Upper lobe of right lung (tissue), 1 donor: ENCODE measurements around the gene DHRSX. TPM values are rescaled to one million over a fixed set of nuclear protein-coding genes. Genes with fewer than 3 reads are reported as not detected.

ENCODE experiments used
- ATAC-seq: fragments of 200-7000 bp; cut with Tn5 transposase; one replicate; pipeline ENCODE4 v1.9.1; 2020; ENCODE audit warnings: mild to moderate bottlenecking, moderate library complexity
- DNase-seq: peaks from one replicate; pipeline ENCODE4 v3.0.0-alpha.2; 2020
- H3K27ac ChIP-seq: fragments of 200-600 bp; one replicate; pipeline ENCODE4 v1.8.0; 2022
- H3K27me3 ChIP-seq: fragments of 200-600 bp; one replicate; pipeline ENCODE4 v1.8.0; 2022; ENCODE audit warnings: mild to moderate bottlenecking
- H3K36me3 ChIP-seq: fragments of 200-600 bp; one replicate; pipeline ENCODE4 v1.8.0; 2022
- H3K4me1 ChIP-seq: fragments of 200-600 bp; one replicate; pipeline ENCODE4 v1.8.0; 2022
- H3K4me3 ChIP-seq: fragments of 200-600 bp; one replicate; pipeline ENCODE4 v1.8.0; 2022; ENCODE audit warnings: mild to moderate bottlenecking
- H3K9me3 ChIP-seq: fragments of 200-600 bp; one replicate; pipeline ENCODE4 v1.8.0; 2022
- intact Hi-C: fragments of 100-400 bp; cut with DNase I; formaldehyde crosslinking; loops from one replicate; pipeline ENCODE4 v1.11.0; 2022
- total RNA-seq: library from RNA; stranded (reverse); fragmentation: NEBNext Ultra II Directional; extraction: Animal tissue kit (Norgen Biotek cat#: 25700); gene quantifications from one replicate; pipeline ENCODE4 v1.2.1, GENCODE V29; 2021
- TF ChIP-seq, protein P1 (sequence below): fragments of 200-600 bp; IDR thresholded peaks from one replicate; pipeline ENCODE4 v1.8.0; 2022; ENCODE audit warnings: antibody characterized with exemption
- donor health status: DM: no; HTN: yes; CAD: no; lungs with severe emphysema.

DHRSX gene
- total RNA-seq, 1 donor from 2014 or later = 34.8 TPM

DNA sequence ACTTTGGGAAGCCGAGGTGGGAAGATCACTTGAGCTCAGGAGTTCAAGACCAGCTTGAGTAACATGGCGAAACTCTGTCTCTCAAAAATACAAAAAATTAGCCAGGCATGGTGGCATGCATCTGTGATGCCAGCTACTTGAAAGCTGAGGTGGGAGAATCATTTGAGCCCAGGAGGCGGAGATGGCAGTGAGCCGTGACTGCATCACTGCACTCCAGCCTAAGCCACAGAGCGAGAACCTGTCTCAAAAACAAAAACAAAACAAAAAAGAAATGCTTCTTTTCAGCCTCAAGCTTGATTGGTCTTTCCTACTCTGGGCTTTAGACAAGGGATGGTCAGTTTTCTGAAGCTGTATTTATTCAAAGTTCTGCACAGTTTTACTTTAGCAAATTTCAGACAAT lies 15.8 kb upstream of the DHRSX start:
- Histone ChIP-seq H3K4me3 (no peak overlapping the region), H3K27ac (no peak overlapping the region), H3K36me3 (no peaks in the 10 kb centered on the region), H3K27me3 (no peaks in the 10 kb centered on the region), H3K9me3 (no peaks in the 10 kb centered on the region), H3K4me1 (no peaks in the 10 kb centered on the region)
- ATAC-seq (no peak), DNase-seq (no peak)
- intact Hi-C loops = no loop called here
- TF ChIP-seq, protein P1, sequence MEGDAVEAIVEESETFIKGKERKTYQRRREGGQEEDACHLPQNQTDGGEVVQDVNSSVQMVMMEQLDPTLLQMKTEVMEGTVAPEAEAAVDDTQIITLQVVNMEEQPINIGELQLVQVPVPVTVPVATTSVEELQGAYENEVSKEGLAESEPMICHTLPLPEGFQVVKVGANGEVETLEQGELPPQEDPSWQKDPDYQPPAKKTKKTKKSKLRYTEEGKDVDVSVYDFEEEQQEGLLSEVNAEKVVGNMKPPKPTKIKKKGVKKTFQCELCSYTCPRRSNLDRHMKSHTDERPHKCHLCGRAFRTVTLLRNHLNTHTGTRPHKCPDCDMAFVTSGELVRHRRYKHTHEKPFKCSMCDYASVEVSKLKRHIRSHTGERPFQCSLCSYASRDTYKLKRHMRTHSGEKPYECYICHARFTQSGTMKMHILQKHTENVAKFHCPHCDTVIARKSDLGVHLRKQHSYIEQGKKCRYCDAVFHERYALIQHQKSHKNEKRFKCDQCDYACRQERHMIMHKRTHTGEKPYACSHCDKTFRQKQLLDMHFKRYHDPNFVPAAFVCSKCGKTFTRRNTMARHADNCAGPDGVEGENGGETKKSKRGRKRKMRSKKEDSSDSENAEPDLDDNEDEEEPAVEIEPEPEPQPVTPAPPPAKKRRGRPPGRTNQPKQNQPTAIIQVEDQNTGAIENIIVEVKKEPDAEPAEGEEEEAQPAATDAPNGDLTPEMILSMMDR = no peak

DNA sequence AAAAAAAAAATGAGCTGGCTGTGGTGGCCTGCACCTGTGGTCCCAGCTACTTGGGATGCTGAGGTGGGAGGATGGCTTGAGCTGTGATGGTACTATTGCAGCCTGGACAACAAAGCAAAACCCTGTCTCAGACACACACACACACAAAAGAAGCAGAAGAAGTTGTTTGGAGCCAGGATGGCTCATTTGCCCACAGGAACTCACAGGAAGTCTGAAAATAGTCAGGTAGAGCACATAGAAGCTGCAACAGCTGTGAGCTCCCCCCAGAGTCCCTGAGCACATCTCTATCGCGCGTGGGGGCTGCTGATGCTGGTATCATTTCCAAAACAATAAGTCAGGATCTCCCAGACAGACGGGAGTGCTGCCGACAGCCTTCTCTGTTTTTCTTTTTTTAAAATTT lies 13.4 kb upstream of the DHRSX start:
- H3K27me3 ChIP-seq = no peaks in the 10 kb centered on the region
- H3K36me3 ChIP-seq = no peaks in the 10 kb centered on the region
- no peaks in the 10 kb centered on the region for H3K9me3 ChIP-seq
- TF ChIP-seq, protein P1 = no peak
- no peak for DNase-seq
- no peaks in the 10 kb centered on the region for H3K4me1 ChIP-seq
- intact Hi-C loops = no loop called here
- no peak for ATAC-seq
- H3K27ac ChIP-seq = no peak overlapping the region
- H3K4me3 ChIP-seq = no peak overlapping the region

- Histone ChIP-seq H3K27ac (no peak overlapping the region), H3K9me3 (no peaks in the 10 kb centered on the region), H3K27me3 (no peaks in the 10 kb centered on the region), H3K36me3 (no peaks in the 10 kb centered on the region), H3K4me3 (no peak overlapping the region), H3K4me1 (no peaks in the 10 kb centered on the region)
- intact Hi-C loops = no loop called here
- TF ChIP-seq, protein P1 = no peak
- no peak for DNase-seq
- ATAC-seq = no peak
These were observed 12.4 kb upstream of the DHRSX start for GRCh38 chrX:2513121-2513664.

DNA sequence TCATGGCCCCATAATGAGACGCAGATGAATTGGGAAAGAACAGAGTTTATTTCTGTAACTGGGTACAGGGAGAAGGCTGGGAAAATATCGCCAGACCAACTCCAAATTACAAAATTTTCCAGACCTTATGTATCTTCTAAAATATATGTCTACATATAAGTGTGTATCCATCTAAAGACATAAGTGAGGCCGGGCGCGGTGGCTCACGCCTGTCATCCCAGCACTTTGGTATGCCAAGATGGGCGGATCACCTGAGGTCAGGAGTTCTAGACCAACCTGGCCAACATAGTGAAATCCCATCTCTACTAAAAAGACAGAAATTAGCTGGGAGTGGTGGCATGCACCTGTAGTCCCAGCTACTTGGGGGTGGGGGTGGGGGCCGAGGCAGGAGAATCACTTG lies 11.7 kb upstream of the DHRSX start:
- DNase-seq (no peak), ATAC-seq (no peak)
- H3K27me3 ChIP-seq = no peaks in the 10 kb centered on the region
- no peaks in the 10 kb centered on the region for H3K36me3 ChIP-seq
- H3K9me3 ChIP-seq = no peaks in the 10 kb centered on the region
- H3K4me1 ChIP-seq = no peaks in the 10 kb centered on the region
- no peak overlapping the region for H3K27ac ChIP-seq
- TF ChIP-seq, protein P1 = no peak
- H3K4me3 ChIP-seq = no peak overlapping the region
- intact Hi-C loops = no loop called here

GRCh38 chrX:2511326-2511725 lies 10.6 kb upstream of the DHRSX start:
- ATAC-seq = no peak
- Histone ChIP-seq H3K27ac (no peak overlapping the region), H3K4me1 (no peaks in the 10 kb centered on the region), H3K36me3 (no peaks in the 10 kb centered on the region), H3K4me3 (no peak overlapping the region), H3K9me3 (no peaks in the 10 kb centered on the region), H3K27me3 (no peaks in the 10 kb centered on the region)
- no peak for DNase-seq
- TF ChIP-seq, protein P1 = no peak
- intact Hi-C loops = no loop called here
